ENCODE data around the gene UBE2H.
"Not testable (repeated sequence)": the region's sequence is repeated elsewhere in the genome, so short reads cannot be mapped to it uniquely, and the experiment has no call there.

DNA sequence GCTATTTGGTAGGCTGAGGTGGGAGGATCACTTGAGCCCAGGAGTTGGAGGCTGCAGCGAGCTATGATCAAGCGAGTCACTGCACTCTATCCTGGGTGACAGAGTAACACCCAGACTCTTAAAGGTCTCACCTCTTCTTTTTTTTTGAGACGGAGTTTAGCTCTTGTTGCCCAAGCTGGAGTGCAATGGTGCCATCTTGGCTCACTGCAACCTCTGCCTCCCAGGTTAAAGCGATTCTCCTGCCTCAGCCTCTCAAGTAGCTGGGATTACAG is 7.4 kb upstream of the UBE2H start:
- TF ChIP-seq, protein P1, sequence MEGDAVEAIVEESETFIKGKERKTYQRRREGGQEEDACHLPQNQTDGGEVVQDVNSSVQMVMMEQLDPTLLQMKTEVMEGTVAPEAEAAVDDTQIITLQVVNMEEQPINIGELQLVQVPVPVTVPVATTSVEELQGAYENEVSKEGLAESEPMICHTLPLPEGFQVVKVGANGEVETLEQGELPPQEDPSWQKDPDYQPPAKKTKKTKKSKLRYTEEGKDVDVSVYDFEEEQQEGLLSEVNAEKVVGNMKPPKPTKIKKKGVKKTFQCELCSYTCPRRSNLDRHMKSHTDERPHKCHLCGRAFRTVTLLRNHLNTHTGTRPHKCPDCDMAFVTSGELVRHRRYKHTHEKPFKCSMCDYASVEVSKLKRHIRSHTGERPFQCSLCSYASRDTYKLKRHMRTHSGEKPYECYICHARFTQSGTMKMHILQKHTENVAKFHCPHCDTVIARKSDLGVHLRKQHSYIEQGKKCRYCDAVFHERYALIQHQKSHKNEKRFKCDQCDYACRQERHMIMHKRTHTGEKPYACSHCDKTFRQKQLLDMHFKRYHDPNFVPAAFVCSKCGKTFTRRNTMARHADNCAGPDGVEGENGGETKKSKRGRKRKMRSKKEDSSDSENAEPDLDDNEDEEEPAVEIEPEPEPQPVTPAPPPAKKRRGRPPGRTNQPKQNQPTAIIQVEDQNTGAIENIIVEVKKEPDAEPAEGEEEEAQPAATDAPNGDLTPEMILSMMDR (IDR thresholded peaks at IDR 0.05) = not testable (repeated sequence)
- not testable (repeated sequence) for TF ChIP-seq EZH2 (IDR thresholded peaks at IDR 0.05)

All from neural progenitor cell (in vitro differentiated cells).